ENCODE results near the gene CCR7.

DNA sequence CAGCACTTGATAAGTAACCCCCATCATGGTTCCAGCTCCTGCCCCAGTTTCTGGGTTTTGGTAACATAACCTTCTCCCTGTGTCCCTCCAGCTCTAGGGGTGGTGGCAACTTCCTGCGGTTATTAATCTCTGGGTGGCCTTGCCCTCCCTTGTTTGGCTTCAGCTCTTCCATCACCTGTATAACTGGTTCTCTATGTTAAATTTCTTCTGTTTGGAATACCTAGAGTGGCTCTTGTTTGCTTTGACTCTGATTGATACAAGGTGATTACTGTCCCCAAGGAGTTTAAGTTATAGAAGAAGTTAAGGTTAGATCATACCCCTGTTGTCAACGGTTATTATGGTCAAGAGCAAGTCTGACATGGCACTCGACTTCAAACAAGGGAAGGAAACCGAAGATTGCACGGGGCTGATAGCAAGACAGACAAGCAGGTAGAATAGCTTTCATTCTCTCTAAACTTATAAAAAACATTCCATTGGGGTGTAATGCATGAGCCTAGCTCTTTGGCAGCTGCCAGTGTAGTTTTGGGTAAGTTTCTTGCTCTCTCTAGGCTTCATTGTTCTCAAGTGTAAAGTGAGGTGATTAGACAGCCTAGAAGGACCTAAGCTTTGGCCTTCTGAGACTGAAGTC, 11.0 kb upstream of the CCR7 start:
- TF ChIP-seq, protein P1, sequence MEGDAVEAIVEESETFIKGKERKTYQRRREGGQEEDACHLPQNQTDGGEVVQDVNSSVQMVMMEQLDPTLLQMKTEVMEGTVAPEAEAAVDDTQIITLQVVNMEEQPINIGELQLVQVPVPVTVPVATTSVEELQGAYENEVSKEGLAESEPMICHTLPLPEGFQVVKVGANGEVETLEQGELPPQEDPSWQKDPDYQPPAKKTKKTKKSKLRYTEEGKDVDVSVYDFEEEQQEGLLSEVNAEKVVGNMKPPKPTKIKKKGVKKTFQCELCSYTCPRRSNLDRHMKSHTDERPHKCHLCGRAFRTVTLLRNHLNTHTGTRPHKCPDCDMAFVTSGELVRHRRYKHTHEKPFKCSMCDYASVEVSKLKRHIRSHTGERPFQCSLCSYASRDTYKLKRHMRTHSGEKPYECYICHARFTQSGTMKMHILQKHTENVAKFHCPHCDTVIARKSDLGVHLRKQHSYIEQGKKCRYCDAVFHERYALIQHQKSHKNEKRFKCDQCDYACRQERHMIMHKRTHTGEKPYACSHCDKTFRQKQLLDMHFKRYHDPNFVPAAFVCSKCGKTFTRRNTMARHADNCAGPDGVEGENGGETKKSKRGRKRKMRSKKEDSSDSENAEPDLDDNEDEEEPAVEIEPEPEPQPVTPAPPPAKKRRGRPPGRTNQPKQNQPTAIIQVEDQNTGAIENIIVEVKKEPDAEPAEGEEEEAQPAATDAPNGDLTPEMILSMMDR (IDR thresholded peaks at IDR 0.05), result no peak
- TF ChIP-seq EZH2 (IDR thresholded peaks at IDR 0.05; ENCODE audit: borderline replicate concordance, insufficient read depth, low read depth, low read length, poor library complexity, severe bottlenecking), result no peak
